Measurements from ENCODE around the gene PGF. TPM values are rescaled to one million over a fixed set of nuclear protein-coding genes. Genes with fewer than 3 reads are reported as not detected.

Gene PGF
- total RNA-seq, 3 donors from 2014 or later, result 3.7 to 17.9 (median 8.2) TPM

DNA sequence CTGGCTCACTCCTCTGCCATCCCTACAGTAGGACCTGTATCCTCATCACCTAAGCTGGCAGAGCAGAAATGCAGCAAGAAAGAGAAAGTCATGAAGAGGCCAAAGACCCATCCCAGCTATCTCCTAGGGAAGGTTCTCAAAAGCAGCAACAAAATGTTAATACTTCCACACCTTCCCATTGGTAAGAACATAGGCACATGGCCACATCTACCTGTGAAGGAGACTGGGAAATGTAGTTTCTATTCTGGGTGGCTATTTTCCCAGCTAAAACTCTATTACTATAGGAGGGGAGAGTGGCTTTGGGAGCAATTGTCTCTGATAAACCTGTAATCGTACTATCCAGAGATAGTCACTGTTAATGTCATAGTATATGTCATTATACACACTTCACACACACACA is 33.6 kb upstream of the PGF start:
- intact Hi-C loops (cut with DNase I; ENCODE audit: low total_unique reads), result no loop called here
- H3K27ac ChIP-seq, result peak overlapping the region in 1 of 2 donors; percentile 81
- no peak for DNase-seq (ENCODE audit: low spot score in 2 of 2)
- no peaks in the 10 kb centered on the region for H3K9me3 ChIP-seq
- H3K36me3 ChIP-seq, result no peaks in the 10 kb centered on the region
- no peak overlapping the region for H3K4me3 ChIP-seq
- no peaks in the 10 kb centered on the region for H3K4me1 ChIP-seq
- TF ChIP-seq POLR2AphosphoS5 (IDR thresholded peaks at IDR 0.05) (no peak), POLR2A (IDR thresholded peaks at IDR 0.05) (no peak)
- TF ChIP-seq, protein P1, sequence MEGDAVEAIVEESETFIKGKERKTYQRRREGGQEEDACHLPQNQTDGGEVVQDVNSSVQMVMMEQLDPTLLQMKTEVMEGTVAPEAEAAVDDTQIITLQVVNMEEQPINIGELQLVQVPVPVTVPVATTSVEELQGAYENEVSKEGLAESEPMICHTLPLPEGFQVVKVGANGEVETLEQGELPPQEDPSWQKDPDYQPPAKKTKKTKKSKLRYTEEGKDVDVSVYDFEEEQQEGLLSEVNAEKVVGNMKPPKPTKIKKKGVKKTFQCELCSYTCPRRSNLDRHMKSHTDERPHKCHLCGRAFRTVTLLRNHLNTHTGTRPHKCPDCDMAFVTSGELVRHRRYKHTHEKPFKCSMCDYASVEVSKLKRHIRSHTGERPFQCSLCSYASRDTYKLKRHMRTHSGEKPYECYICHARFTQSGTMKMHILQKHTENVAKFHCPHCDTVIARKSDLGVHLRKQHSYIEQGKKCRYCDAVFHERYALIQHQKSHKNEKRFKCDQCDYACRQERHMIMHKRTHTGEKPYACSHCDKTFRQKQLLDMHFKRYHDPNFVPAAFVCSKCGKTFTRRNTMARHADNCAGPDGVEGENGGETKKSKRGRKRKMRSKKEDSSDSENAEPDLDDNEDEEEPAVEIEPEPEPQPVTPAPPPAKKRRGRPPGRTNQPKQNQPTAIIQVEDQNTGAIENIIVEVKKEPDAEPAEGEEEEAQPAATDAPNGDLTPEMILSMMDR (IDR thresholded peaks at IDR 0.05), result no peak
- H3K27me3 ChIP-seq, result no peaks in the 10 kb centered on the region

DNA sequence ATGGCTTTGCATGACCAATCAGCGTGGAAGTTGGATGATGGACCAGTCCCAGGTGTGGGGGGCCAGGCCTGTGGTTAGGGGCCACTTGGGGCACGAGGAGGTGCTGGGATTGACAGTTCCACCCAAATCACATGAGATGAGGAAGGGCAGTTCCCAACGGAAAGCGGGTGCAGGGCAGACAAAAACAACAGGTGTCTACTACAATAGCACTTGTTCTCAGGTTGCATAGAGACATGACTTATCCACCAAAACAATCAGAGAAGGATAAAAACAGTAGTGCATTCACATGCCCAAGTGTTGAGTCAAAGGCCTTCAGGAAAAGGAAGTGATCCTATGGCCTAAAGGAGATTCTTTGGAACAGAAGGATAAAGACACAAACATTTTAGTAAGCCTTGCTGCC is 32.7 kb upstream of the PGF start:
- no peaks in the 10 kb centered on the region for H3K27me3 ChIP-seq
- peak in 1 of 2 donors; percentile 48 for DNase-seq (ENCODE audit: low spot score in 2 of 2)
- peak overlapping the region; percentile 81 to 86 for H3K27ac ChIP-seq
- no peaks in the 10 kb centered on the region for H3K36me3 ChIP-seq
- intact Hi-C loops (cut with DNase I; ENCODE audit: low total_unique reads), result no loop called here
- H3K4me3 ChIP-seq, result no peak overlapping the region
- TF ChIP-seq, protein P1 (IDR thresholded peaks at IDR 0.05), result no peak
- TF ChIP-seq POLR2A (IDR thresholded peaks at IDR 0.05), result no peak
- no peak for TF ChIP-seq POLR2AphosphoS5 (IDR thresholded peaks at IDR 0.05)
- H3K9me3 ChIP-seq, result no peaks in the 10 kb centered on the region
- H3K4me1 ChIP-seq, result no peaks in the 10 kb centered on the region

DNA sequence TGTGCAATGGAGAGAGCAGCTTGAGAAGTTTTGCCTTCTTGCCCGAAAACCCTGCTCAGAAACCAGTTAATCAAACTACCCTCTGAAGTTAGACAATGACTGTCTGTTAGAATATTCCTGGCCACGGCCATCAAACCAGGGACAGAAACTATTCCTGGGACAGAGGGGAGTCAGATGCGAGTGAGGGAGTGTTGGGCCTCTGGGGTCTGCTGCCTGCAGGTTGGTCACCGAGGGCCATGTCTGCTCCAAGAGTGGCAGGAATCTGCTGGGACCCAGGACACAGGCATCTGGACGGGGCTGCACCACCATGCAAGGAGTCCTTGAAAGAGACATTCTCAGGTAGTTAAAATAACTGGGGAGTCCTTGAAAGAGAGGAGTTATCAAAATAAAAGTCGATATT is 30.4 kb upstream of the PGF start:
- TF ChIP-seq, protein P1 (IDR thresholded peaks at IDR 0.05), result no peak
- TF ChIP-seq POLR2A (IDR thresholded peaks at IDR 0.05) (no peak), POLR2AphosphoS5 (IDR thresholded peaks at IDR 0.05) (no peak)
- H3K27ac ChIP-seq, result peak overlapping the region in 1 of 2 donors; percentile 58

DNA sequence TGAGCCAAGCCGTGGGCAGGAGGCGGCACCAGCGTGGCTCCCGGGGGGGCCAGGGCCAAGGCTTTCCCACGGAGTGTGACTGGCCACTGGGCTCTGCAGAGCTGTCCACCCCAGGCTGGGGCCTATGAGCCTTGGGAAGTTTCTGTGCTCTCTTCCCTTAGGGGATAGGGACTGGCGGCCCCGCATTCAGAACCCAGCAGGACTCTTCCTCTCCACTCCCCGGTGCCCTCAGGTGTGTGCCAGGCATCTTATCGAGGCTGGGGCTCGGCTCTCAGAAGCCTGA is 29.6 kb upstream of the PGF start:
- Histone ChIP-seq H3K36me3 (no peaks in the 10 kb centered on the region), H3K4me3 (no peak overlapping the region), H3K27ac (peak overlapping the region in 1 of 2 donors; percentile 58), H3K9me3 (no peaks in the 10 kb centered on the region), H3K4me1 (no peaks in the 10 kb centered on the region), H3K27me3 (no peaks in the 10 kb centered on the region)
- intact Hi-C loops (cut with DNase I; ENCODE audit: low total_unique reads), result no loop called here
- DNase-seq (ENCODE audit: low spot score in 2 of 2), result no peak
- TF ChIP-seq, protein P1 (IDR thresholded peaks at IDR 0.05), result no peak
- no peak for TF ChIP-seq POLR2A (IDR thresholded peaks at IDR 0.05)
- TF ChIP-seq POLR2AphosphoS5 (IDR thresholded peaks at IDR 0.05), result no peak

More for the DNA sequence above, 30.4 kb upstream of the PGF start:
- no peak for DNase-seq (ENCODE audit: low spot score in 2 of 2)
- Histone ChIP-seq H3K4me1 (no peaks in the 10 kb centered on the region), H3K4me3 (no peak overlapping the region), H3K36me3 (no peaks in the 10 kb centered on the region), H3K27me3 (no peaks in the 10 kb centered on the region), H3K9me3 (no peaks in the 10 kb centered on the region)
- intact Hi-C loops (cut with DNase I; ENCODE audit: low total_unique reads), result no loop called here

DNA sequence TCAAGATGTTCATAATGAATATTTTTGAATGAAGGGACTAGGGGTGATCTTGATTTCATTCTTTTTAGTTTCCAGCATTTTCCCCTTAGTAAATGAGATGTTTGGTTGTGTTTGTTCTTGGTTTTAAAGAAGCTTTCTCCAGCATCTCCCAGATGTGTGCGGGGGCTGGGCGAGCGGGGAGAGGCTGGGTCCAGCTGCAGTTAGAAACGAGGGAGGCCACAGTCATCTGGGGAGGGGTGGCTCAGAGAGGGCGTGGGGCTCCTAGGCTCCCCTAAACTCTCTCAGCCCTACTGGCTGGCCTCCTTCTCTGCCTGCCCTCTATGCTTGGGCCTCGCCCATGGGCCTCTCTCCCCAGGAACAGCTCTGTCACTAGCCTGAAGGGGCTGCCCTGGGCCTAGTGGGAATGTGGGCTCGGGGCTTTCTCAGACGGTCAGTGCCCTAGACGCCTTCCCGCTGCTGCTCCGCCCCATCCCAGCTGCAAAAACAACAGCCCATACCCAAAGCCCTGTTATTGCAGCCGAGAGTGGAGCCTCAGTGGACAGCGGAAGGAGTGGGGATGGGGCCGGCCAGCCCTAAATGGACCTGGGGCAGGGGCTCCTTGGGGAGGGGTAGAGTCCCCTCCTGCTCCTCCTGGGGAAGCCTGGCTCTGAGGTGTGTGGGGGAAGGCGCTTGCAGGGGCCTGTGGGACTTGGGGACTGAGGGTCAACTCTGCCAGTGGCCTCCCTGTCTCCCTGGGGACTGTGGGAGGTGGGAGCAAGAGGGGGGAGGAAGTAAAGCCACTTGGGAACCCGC is 29.0 kb upstream of the PGF start:
- no peak overlapping the region for H3K4me3 ChIP-seq
- intact Hi-C loops (cut with DNase I; ENCODE audit: low total_unique reads), result no loop called here
- DNase-seq (ENCODE audit: low spot score in 2 of 2), result no peak
- H3K36me3 ChIP-seq, result no peaks in the 10 kb centered on the region
- H3K27ac ChIP-seq, result peak overlapping the region in 1 of 2 donors; percentile 58
- no peak for TF ChIP-seq POLR2AphosphoS5 (IDR thresholded peaks at IDR 0.05)
- TF ChIP-seq, protein P1 (IDR thresholded peaks at IDR 0.05), result no peak
- TF ChIP-seq POLR2A (IDR thresholded peaks at IDR 0.05), result no peak
- peaks cover 2 to 4% of the 10 kb centered on the region in 2 donors for H3K4me1 ChIP-seq
- no peaks in the 10 kb centered on the region for H3K9me3 ChIP-seq
- no peaks in the 10 kb centered on the region for H3K27me3 ChIP-seq
